Measurements from ENCODE around the gene PAX2.

DNA sequence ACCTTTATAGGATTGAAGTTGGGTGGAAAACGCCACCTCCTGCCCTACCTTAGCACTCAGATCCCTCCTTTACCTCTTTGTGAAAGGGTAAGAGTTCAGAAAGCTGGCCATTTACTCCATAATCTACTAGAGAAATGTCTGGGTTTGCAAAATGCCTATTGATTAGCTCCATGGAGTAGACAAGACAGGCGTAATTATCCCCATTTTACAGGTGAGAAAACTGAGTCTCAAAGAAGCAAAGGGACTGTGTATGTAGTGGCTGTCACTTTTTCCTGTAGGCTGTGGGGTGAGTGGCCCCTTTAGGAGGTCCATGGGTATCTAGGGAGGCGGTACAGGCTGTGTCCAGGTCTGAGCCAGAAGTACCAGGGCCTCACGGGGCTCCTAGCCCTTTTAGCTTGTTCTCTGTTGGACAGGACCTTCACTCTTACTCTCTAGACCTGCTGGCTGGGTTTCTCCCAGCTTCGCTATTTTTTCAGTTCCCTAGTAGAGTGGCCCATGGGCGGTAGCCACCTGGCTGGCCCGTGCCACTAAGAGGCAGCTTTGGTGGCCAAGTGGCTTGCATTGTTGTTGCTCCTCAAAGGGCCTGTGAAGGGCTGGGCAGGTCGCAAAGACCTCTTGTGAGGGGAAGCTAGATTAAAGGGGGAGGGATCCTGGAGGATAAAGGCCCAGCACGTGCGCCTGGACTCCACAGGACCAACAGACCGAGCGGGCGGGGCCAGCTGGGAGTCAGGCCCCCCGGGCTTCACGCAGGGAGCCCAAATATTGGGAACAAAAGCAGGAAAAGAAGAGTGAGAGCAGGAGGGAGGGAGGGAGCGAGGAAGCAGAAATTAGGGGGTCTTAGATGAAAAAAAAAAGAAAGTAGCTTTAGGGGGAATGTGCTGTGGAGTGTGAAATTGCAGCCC lies 4.7 kb upstream of the PAX2 start:
- TF ChIP-seq CTCF (IDR thresholded peaks at IDR 0.05; ENCODE audit: low read depth, low read length, missing input control) (no peak), FOXA2 (IDR thresholded peaks at IDR 0.05) (no peak), TAF1 (conservative IDR thresholded peaks at IDR 0.05) (no peak), FOXA1 (IDR thresholded peaks at IDR 0.05) (no peak), HNF4A (conservative IDR thresholded peaks at IDR 0.05) (no peak), RAD21 (IDR thresholded peaks at IDR 0.05) (no peak), SP1 (IDR thresholded peaks at IDR 0.05) (no peak), YY1 (IDR thresholded peaks at IDR 0.05) (no peak), GABPA (IDR thresholded peaks at IDR 0.05 in 1 of 2, conservative IDR thresholded peaks at IDR 0.05 in 1 of 2) (no peak)
- TF ChIP-seq, protein P1, sequence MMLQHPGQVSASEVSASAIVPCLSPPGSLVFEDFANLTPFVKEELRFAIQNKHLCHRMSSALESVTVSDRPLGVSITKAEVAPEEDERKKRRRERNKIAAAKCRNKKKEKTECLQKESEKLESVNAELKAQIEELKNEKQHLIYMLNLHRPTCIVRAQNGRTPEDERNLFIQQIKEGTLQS (IDR thresholded peaks at IDR 0.05): no peak
- TF ChIP-seq, protein P2, sequence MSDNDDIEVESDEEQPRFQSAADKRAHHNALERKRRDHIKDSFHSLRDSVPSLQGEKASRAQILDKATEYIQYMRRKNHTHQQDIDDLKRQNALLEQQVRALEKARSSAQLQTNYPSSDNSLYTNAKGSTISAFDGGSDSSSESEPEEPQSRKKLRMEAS (IDR thresholded peaks at IDR 0.05): no peak
- TF ChIP-seq, protein P3, sequence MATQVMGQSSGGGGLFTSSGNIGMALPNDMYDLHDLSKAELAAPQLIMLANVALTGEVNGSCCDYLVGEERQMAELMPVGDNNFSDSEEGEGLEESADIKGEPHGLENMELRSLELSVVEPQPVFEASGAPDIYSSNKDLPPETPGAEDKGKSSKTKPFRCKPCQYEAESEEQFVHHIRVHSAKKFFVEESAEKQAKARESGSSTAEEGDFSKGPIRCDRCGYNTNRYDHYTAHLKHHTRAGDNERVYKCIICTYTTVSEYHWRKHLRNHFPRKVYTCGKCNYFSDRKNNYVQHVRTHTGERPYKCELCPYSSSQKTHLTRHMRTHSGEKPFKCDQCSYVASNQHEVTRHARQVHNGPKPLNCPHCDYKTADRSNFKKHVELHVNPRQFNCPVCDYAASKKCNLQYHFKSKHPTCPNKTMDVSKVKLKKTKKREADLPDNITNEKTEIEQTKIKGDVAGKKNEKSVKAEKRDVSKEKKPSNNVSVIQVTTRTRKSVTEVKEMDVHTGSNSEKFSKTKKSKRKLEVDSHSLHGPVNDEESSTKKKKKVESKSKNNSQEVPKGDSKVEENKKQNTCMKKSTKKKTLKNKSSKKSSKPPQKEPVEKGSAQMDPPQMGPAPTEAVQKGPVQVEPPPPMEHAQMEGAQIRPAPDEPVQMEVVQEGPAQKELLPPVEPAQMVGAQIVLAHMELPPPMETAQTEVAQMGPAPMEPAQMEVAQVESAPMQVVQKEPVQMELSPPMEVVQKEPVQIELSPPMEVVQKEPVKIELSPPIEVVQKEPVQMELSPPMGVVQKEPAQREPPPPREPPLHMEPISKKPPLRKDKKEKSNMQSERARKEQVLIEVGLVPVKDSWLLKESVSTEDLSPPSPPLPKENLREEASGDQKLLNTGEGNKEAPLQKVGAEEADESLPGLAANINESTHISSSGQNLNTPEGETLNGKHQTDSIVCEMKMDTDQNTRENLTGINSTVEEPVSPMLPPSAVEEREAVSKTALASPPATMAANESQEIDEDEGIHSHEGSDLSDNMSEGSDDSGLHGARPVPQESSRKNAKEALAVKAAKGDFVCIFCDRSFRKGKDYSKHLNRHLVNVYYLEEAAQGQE (IDR thresholded peaks at IDR 0.05): no peak

Measured in liver (tissue), 3 donors.